Bronchial smooth muscle cell (primary cell): ENCODE measurements around the gene UBE2J1. TPM values are rescaled to one million over a fixed set of nuclear protein-coding genes. Genes with fewer than 3 reads are reported as not detected.

Experiments used
- total RNA-seq: library from RNA; depleted of rRNA; stranded (reverse); fragments of >200 nt; gene quantifications from 2 replicates; pipeline ENCODE4 v1.2.1, GENCODE V29; 2014

UBE2J1 gene, protein sequence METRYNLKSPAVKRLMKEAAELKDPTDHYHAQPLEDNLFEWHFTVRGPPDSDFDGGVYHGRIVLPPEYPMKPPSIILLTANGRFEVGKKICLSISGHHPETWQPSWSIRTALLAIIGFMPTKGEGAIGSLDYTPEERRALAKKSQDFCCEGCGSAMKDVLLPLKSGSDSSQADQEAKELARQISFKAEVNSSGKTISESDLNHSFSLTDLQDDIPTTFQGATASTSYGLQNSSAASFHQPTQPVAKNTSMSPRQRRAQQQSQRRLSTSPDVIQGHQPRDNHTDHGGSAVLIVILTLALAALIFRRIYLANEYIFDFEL
- 10.9 and 15.8 TPM in 2 replicates for total RNA-seq

DNA sequence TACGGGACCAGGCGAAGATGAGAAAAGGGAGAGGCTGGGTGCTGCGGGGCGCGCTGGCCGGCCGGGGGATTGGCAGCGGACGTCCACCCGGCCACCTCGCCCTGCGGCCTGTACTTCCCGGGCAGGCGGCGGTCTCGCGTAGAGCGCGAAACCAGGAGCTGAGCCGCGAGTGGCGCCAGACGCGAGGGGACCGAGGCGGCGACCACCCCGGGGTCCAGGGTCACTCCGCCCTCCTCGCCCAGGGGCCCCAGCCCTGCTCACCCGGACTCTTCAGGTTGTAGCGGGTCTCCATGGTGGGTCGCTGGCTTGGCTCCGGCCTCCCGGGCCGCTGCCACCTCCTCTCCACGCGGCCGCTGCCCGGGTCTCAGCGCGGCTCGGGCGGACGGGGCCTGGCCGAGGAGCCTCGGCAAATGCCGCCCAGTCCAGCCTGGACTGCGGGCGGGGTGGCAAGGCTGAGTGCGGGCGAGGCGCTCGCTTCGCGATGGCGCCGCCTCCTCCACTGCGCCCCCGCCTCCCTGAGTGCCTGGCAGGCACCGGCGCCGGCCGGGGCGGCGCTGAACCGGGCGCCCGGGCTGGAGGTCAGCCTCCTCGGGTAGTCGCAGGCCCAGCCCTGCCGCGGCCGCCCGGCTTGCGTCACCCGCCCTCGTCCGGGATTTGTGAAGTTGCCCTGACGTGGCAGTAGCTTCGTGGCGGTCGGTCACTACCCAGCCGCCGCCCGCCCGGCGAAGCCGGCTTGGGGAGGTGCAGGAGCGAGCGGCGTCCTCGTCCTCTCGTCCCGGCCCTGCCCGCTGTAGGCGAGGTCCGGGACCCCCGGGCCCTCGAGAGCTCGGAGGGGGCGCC, at the start of gene UBE2J1:
TSS of gene UBE2J1 (minus strand) at position 445 of the 840 bp plus-strand sequence. CDS start at position 292, 153 bp downstream.

DNA sequence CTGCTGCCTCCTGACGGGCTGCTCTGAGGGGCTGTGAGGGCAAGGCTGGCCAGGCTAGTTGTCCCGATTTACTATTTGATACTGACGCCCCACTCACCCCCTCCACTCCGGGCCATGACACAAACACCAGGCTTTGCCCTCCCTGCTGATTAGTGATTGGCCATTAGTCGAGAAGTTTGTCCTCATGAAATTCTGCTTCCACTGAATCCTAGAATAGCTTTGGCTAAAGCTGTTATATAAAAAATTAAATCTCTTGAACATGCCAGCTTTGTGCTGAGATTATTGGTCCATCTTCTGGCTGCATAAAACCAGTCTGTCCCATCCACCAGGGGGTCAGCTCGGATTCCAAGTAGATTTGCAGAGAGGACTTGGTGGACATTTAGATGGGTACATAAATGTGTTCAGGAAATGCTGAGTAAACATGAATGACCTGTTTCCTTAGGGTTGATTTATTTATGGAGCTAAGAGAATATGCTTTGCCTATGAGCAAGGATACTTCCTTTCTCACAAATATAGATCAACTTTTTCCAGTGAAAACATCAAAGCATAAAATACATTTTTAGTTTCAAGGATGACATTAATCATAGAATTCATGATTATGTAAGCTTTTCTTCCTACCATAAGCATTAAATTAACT, 37.2 kb downstream of the UBE2J1 start, which contains the start of gene GABRR2:
TSS of gene GABRR2 (minus strand) at position 51 of the 637 bp plus-strand sequence. CDS start 134 bp downstream, outside the sequence.

Other genes with a start within 250 kb of the UBE2J1 start
- gene SRSF12, start 234.7 kb downstream of the UBE2J1 start, total RNA-seq = not detected in 2 replicates
- 0.63 and 1.2 TPM in 2 replicates for gene PM20D2, start 206.7 kb downstream of the UBE2J1 start, total RNA-seq
- not detected in 2 replicates for gene GABRR1, start 135.4 kb downstream of the UBE2J1 start, total RNA-seq
- 0.16 and 0.52 TPM in 2 replicates for gene GABRR2, start 37.4 kb downstream of the UBE2J1 start, total RNA-seq
- 0.09 and 0.32 TPM in 2 replicates for gene RRAGD, start 59.6 kb upstream of the UBE2J1 start, total RNA-seq
- 0.47 and 0.60 TPM in 2 replicates for gene ANKRD6, start 80.4 kb upstream of the UBE2J1 start, total RNA-seq